ENCODE results near the gene ZNF672. TPM values are rescaled to one million over a fixed set of nuclear protein-coding genes. Genes with fewer than 3 reads are reported as not detected.
A peak's percentile ranks its signal among the peaks of the same experiment; 100 is the strongest.

Gene ZNF672
- total and polyA plus RNA-seq, 2 of the 13 experiments (the other 11 are each of a cell fraction or from before 2014, with no cell fraction given) = 17.2 to 22.9 TPM

DNA sequence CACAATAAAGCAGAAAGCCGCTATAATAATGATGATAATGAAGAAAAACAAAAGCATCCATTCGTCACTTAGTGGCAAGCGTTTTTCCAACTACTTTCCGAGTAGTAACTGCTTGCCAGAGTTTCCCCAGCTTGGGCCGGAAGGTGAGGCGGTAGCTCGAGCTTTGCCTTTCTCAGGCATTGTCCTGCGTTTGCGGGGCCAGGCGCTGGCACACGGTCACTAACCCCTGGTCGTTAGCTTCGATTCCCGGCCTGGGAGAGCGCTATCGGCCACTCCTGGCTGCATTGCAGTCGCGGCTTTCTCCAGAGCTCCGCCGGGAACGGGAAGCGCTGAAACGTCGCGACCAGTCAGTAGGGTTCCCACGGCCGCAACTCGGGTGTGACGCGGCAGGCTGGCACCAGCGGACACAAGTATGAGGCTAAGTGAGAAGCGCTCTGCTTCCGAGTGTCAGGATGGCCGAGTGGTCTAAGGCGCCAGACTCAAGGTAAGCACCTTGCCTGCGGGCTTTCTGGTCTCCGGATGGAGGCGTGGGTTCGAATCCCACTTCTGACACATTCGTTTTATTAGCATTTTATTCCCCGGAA, 35.5 kb downstream of the ZNF672 start (continued):
- TF ChIP-seq, protein P1, sequence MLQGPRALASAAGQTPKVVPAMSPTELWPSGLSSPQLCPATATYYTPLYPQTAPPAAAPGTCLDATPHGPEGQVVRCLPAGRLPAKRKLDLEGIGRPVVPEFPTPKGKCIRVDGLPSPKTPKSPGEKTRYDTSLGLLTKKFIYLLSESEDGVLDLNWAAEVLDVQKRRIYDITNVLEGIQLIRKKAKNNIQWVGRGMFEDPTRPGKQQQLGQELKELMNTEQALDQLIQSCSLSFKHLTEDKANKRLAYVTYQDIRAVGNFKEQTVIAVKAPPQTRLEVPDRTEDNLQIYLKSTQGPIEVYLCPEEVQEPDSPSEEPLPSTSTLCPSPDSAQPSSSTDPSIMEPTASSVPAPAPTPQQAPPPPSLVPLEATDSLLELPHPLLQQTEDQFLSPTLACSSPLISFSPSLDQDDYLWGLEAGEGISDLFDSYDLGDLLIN (CRISPR knock-in tag; IDR thresholded peaks at IDR 0.05; ENCODE audit: borderline replicate concordance) = no peak
- peak; percentile 62; the same call in 1 of the 2 replicates for TF ChIP-seq SRY (CRISPR knock-in tag; IDR thresholded peaks at IDR 0.05)
- TF ChIP-seq REL (CRISPR knock-in tag; conservative IDR thresholded peaks at IDR 0.05) = peak; percentile 81; the same call in 1 of the 2 replicates
- TF ChIP-seq ZNF225 (CRISPR knock-in tag; IDR thresholded peaks at IDR 0.05) = 0 out of 2 replicates have a peak, but pooled peaks have one; percentile 35
- no peak for TF ChIP-seq SMC3 (IDR thresholded peaks at IDR 0.05; ENCODE audit: low read length)
- no peak for TF ChIP-seq PHF5A (CRISPR knock-in tag; IDR thresholded peaks at IDR 0.05; ENCODE audit: low read depth, unreplicated experiment)
- no peak for TF ChIP-seq ESRRA (CRISPR knock-in tag; IDR thresholded peaks at IDR 0.05; ENCODE audit: low read depth)
- TF ChIP-seq, protein P2, sequence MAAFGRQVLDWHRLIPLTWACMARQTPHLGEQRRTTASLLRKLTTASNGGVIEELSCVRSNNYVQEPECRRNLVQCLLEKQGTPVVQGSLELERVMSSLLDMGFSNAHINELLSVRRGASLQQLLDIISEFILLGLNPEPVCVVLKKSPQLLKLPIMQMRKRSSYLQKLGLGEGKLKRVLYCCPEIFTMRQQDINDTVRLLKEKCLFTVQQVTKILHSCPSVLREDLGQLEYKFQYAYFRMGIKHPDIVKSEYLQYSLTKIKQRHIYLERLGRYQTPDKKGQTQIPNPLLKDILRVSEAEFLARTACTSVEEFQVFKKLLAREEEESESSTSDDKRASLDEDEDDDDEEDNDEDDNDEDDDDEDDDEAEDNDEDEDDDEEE (CRISPR knock-in tag; IDR thresholded peaks at IDR 0.05) = no peak; the same call in 1 of the 2 replicates
- no peak for TF ChIP-seq ZNF33A (CRISPR knock-in tag; IDR thresholded peaks at IDR 0.05; ENCODE audit: borderline replicate concordance)
- TF ChIP-seq, protein P3, sequence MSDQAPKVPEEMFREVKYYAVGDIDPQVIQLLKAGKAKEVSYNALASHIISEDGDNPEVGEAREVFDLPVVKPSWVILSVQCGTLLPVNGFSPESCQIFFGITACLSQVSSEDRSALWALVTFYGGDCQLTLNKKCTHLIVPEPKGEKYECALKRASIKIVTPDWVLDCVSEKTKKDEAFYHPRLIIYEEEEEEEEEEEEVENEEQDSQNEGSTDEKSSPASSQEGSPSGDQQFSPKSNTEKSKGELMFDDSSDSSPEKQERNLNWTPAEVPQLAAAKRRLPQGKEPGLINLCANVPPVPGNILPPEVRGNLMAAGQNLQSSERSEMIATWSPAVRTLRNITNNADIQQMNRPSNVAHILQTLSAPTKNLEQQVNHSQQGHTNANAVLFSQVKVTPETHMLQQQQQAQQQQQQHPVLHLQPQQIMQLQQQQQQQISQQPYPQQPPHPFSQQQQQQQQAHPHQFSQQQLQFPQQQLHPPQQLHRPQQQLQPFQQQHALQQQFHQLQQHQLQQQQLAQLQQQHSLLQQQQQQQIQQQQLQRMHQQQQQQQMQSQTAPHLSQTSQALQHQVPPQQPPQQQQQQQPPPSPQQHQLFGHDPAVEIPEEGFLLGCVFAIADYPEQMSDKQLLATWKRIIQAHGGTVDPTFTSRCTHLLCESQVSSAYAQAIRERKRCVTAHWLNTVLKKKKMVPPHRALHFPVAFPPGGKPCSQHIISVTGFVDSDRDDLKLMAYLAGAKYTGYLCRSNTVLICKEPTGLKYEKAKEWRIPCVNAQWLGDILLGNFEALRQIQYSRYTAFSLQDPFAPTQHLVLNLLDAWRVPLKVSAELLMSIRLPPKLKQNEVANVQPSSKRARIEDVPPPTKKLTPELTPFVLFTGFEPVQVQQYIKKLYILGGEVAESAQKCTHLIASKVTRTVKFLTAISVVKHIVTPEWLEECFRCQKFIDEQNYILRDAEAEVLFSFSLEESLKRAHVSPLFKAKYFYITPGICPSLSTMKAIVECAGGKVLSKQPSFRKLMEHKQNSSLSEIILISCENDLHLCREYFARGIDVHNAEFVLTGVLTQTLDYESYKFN (CRISPR knock-in tag; conservative IDR thresholded peaks at IDR 0.05) = no peak
- TF ChIP-seq, protein P4, sequence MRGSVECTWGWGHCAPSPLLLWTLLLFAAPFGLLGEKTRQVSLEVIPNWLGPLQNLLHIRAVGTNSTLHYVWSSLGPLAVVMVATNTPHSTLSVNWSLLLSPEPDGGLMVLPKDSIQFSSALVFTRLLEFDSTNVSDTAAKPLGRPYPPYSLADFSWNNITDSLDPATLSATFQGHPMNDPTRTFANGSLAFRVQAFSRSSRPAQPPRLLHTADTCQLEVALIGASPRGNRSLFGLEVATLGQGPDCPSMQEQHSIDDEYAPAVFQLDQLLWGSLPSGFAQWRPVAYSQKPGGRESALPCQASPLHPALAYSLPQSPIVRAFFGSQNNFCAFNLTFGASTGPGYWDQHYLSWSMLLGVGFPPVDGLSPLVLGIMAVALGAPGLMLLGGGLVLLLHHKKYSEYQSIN (CRISPR knock-in tag; IDR thresholded peaks at IDR 0.05; ENCODE audit: borderline replicate concordance) = no peak
- TF ChIP-seq, protein P5, sequence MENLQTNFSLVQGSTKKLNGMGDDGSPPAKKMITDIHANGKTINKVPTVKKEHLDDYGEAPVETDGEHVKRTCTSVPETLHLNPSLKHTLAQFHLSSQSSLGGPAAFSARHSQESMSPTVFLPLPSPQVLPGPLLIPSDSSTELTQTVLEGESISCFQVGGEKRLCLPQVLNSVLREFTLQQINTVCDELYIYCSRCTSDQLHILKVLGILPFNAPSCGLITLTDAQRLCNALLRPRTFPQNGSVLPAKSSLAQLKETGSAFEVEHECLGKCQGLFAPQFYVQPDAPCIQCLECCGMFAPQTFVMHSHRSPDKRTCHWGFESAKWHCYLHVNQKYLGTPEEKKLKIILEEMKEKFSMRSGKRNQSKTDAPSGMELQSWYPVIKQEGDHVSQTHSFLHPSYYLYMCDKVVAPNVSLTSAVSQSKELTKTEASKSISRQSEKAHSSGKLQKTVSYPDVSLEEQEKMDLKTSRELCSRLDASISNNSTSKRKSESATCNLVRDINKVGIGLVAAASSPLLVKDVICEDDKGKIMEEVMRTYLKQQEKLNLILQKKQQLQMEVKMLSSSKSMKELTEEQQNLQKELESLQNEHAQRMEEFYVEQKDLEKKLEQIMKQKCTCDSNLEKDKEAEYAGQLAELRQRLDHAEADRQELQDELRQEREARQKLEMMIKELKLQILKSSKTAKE (CRISPR knock-in tag; IDR thresholded peaks at IDR 0.05; ENCODE audit: borderline replicate concordance) = no peak
- TF ChIP-seq CHD4 (IDR thresholded peaks at IDR 0.05; ENCODE audit: borderline replicate concordance, low read length) = no peak
- 0 out of 2 replicates have a peak, but pooled peaks have one; percentile 37 for TF ChIP-seq ZNF619 (CRISPR knock-in tag; IDR thresholded peaks at IDR 0.05)
- peak; percentile 56; the same call in 1 of the 2 replicates for TF ChIP-seq ZNF598 (CRISPR knock-in tag; IDR thresholded peaks at IDR 0.05; ENCODE audit: borderline replicate concordance)
- no peak for TF ChIP-seq ZNF383 (CRISPR knock-in tag; IDR thresholded peaks at IDR 0.05; ENCODE audit: borderline replicate concordance)
- TF ChIP-seq, protein P6, sequence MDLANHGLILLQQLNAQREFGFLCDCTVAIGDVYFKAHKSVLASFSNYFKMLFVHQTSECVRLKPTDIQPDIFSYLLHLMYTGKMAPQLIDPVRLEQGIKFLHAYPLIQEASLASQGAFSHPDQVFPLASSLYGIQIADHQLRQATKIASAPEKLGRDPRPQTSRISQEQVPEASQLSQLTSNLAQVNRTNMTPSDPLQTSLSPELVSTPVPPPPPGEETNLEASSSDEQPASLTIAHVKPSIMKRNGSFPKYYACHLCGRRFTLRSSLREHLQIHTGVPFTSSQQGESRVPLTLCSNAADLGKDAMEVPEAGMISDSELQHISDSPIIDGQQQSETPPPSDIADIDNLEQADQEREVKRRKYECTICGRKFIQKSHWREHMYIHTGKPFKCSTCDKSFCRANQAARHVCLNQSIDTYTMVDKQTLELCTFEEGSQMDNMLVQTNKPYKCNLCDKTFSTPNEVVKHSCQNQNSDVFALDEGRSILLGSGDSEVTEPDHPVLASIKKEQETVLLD (CRISPR knock-in tag; IDR thresholded peaks at IDR 0.05; ENCODE audit: low read depth) = no peak
- peak; percentile 58; the same call in 1 of the 2 replicates for TF ChIP-seq ZNF501 (CRISPR knock-in tag; IDR thresholded peaks at IDR 0.05)

All from HepG2 (cell line).